Osteoblast (primary cell): Measurements from ENCODE around the gene NFATC4. TPM values are rescaled to one million over a fixed set of nuclear protein-coding genes. Genes with fewer than 3 reads are reported as not detected.

ENCODE experiments used
- DNase-seq: peaks from one replicate; pipeline ENCODE4 v3.0.0; 2011; ENCODE audit warnings: low spot score, mixed read lengths; ENCODE audit not compliant: insufficient read length; ENCODE audit errors: missing footprints
- H2AFZ ChIP-seq: 2 replicates; pipeline ENCODE4 v1.6.0; 2011; ENCODE audit warnings: mild to moderate bottlenecking, low read length
- H3K27ac ChIP-seq: 2 replicates; pipeline ENCODE4 v1.5.1; 2011; ENCODE audit warnings: mild to moderate bottlenecking, low read depth, low read length, moderate library complexity
- H3K27me3 ChIP-seq: 2 replicates; pipeline ENCODE4 v1.6.0; 2012; ENCODE audit warnings: mild to moderate bottlenecking, control low read depth, inconsistent platforms, low read length, moderate library complexity; ENCODE audit not compliant: insufficient read depth
- H3K36me3 ChIP-seq: 2 replicates; pipeline ENCODE4 v1.5.1; 2011; ENCODE audit warnings: mild to moderate bottlenecking, low read length, control low read depth, moderate library complexity; ENCODE audit not compliant: insufficient read depth
- H3K4me1 ChIP-seq: 2 replicates; pipeline ENCODE4 v1.5.1; 2011; ENCODE audit warnings: mild to moderate bottlenecking, low read length, control low read depth, moderate library complexity; ENCODE audit not compliant: insufficient read depth
- H3K4me2 ChIP-seq: 2 replicates; pipeline ENCODE4 v1.6.0; 2011; ENCODE audit warnings: mild to moderate bottlenecking, low read length; ENCODE audit not compliant: insufficient read depth
- H3K4me3 ChIP-seq: fragments of 200-600 bp; sonication (generic); 3 replicates; pipeline ENCODE4 v1.5.1; 2012; ENCODE audit warnings: mild to moderate bottlenecking, low read length, inconsistent platforms; ENCODE audit not compliant: insufficient read depth
- H3K79me2 ChIP-seq: 2 replicates; pipeline ENCODE4 v1.6.0; 2012; ENCODE audit warnings: mild to moderate bottlenecking, low read length, control low read depth, inconsistent platforms; ENCODE audit not compliant: insufficient read depth
- H3K9me3 ChIP-seq: 2 replicates; pipeline ENCODE4 v1.5.1; 2011; ENCODE audit warnings: low read depth, low read length, control low read depth
- H4K20me1 ChIP-seq: 2 replicates; pipeline ENCODE4 v1.6.0; 2012; ENCODE audit warnings: mild to moderate bottlenecking, low read length, control low read depth; ENCODE audit not compliant: insufficient read depth
- CTCF ChIP-seq: IDR thresholded peaks from 2 replicates; pipeline ENCODE4 v1.5.1; 2011; ENCODE audit warnings: mild to moderate bottlenecking, low read depth, low read length, moderate library complexity; ENCODE audit errors: extremely low read depth
- total RNA-seq: library from RNA; depleted of rRNA; stranded (reverse); fragments of >200 nt; gene quantifications from 2 replicates; pipeline ENCODE4 v1.2.3, GENCODE V29; 2012

Gene NFATC4
- total RNA-seq, 1 donor: 107 TPM

- no peaks in the 10 kb centered on the region for H3K4me1 ChIP-seq
- no peak overlapping the region for H3K4me2 ChIP-seq
- no peaks in the 10 kb centered on the region for H4K20me1 ChIP-seq
- TF ChIP-seq CTCF: no peak
- H3K36me3 ChIP-seq: no peaks in the 10 kb centered on the region
- H3K27ac ChIP-seq: no peak overlapping the region
- H2AFZ ChIP-seq: no peak overlapping the region
- no peaks in the 10 kb centered on the region for H3K9me3 ChIP-seq
- no peak for DNase-seq
- H3K27me3 ChIP-seq: no peaks in the 10 kb centered on the region
- H3K79me2 ChIP-seq: no peaks in the 10 kb centered on the region
- H3K4me3 ChIP-seq: no peak overlapping the region
Measured at GRCh38 chr14:24409192-24409591, 41.2 kb downstream of the NFATC4 start.

GRCh38 chr14:24409956-24410355 is 42.0 kb downstream of the NFATC4 start:
- Histone ChIP-seq H2AFZ (no peak overlapping the region), H3K27me3 (no peaks in the 10 kb centered on the region), H3K36me3 (no peaks in the 10 kb centered on the region), H3K9me3 (no peaks in the 10 kb centered on the region), H3K27ac (no peak overlapping the region), H3K4me1 (no peaks in the 10 kb centered on the region), H3K79me2 (no peaks in the 10 kb centered on the region), H4K20me1 (no peaks in the 10 kb centered on the region), H3K4me2 (no peak overlapping the region), H3K4me3 (no peak overlapping the region)
- no peak for TF ChIP-seq CTCF
- no peak for DNase-seq

GRCh38 chr14:24411443-24412389 is 43.7 kb downstream of the NFATC4 start:
- Histone ChIP-seq H3K9me3 (no peaks in the 10 kb centered on the region), H3K36me3 (no peaks in the 10 kb centered on the region), H3K4me1 (no peaks in the 10 kb centered on the region), H3K4me3 (no peak overlapping the region), H3K79me2 (no peaks in the 10 kb centered on the region), H3K27me3 (no peaks in the 10 kb centered on the region), H2AFZ (no peak overlapping the region), H4K20me1 (no peaks in the 10 kb centered on the region), H3K27ac (no peak overlapping the region), H3K4me2 (no peak overlapping the region)
- DNase-seq: peak; percentile 93
- peak; percentile 76 for TF ChIP-seq CTCF

GRCh38 chr14:24414077-24414476 is 46.1 kb downstream of the NFATC4 start:
- H3K27me3 ChIP-seq: no peaks in the 10 kb centered on the region
- peaks cover 8% of the 10 kb centered on the region for H3K4me1 ChIP-seq
- H3K4me3 ChIP-seq: no peak overlapping the region
- H3K36me3 ChIP-seq: no peaks in the 10 kb centered on the region
- no peak for TF ChIP-seq CTCF
- H3K27ac ChIP-seq: no peak overlapping the region
- DNase-seq: no peak
- no peaks in the 10 kb centered on the region for H3K9me3 ChIP-seq
- no peak overlapping the region for H3K4me2 ChIP-seq
- no peak overlapping the region for H2AFZ ChIP-seq
- no peaks in the 10 kb centered on the region for H4K20me1 ChIP-seq
- H3K79me2 ChIP-seq: no peaks in the 10 kb centered on the region
